WERI-Rb-1 (cell line): ENCODE measurements around the gene USP30.

Source experiments
- DNase-seq: peaks from one replicate; pipeline ENCODE4 v3.0.0-alpha.2; 2020
- H3K27ac ChIP-seq: fragments of 250-450 bp; sonication (Bioruptor Pico); 2 replicates; pipeline ENCODE4 v1.5.1; 2020; ENCODE audit warnings: mild to moderate bottlenecking, moderate library complexity
- H3K27me3 ChIP-seq: fragments of 250-450 bp; sonication (Bioruptor Pico); 2 replicates; pipeline ENCODE4 v1.5.1; 2021; ENCODE audit warnings: mild to moderate bottlenecking, low read depth, moderate library complexity; ENCODE audit not compliant: insufficient read depth, severe bottlenecking
- H3K36me3 ChIP-seq: fragments of 250-450 bp; sonication (Bioruptor Pico); 2 replicates; pipeline ENCODE4 v1.5.1; 2020; ENCODE audit warnings: mild to moderate bottlenecking, moderate library complexity
- H3K4me3 ChIP-seq: 2 replicates; pipeline ENCODE4 v1.5.1; 2011; ENCODE audit warnings: low read depth, mild to moderate bottlenecking, control low read depth, low read length
- H3K9me3 ChIP-seq: fragments of 250-450 bp; sonication (Bioruptor Pico); 2 replicates; pipeline ENCODE4 v1.5.1; 2021; ENCODE audit warnings: mild to moderate bottlenecking, moderate library complexity; ENCODE audit not compliant: severe bottlenecking
- CTCF ChIP-seq: IDR thresholded peaks from 2 replicates; pipeline ENCODE4 v1.5.1; 2011; ENCODE audit warnings: low read depth, mild to moderate bottlenecking, control low read depth, inconsistent platforms, low read length

USP30 gene

GRCh38 chr12:109065853-109066193 lies 13.4 kb downstream of the USP30 start:
- TF ChIP-seq CTCF: no peak
- no peaks in the 10 kb centered on the region for H3K27me3 ChIP-seq
- H3K9me3 ChIP-seq: no peaks in the 10 kb centered on the region
- H3K27ac ChIP-seq: no peak overlapping the region
- H3K4me3 ChIP-seq: no peak overlapping the region
- peaks cover 27% of the 10 kb centered on the region for H3K36me3 ChIP-seq
- DNase-seq: no peak

DNA sequence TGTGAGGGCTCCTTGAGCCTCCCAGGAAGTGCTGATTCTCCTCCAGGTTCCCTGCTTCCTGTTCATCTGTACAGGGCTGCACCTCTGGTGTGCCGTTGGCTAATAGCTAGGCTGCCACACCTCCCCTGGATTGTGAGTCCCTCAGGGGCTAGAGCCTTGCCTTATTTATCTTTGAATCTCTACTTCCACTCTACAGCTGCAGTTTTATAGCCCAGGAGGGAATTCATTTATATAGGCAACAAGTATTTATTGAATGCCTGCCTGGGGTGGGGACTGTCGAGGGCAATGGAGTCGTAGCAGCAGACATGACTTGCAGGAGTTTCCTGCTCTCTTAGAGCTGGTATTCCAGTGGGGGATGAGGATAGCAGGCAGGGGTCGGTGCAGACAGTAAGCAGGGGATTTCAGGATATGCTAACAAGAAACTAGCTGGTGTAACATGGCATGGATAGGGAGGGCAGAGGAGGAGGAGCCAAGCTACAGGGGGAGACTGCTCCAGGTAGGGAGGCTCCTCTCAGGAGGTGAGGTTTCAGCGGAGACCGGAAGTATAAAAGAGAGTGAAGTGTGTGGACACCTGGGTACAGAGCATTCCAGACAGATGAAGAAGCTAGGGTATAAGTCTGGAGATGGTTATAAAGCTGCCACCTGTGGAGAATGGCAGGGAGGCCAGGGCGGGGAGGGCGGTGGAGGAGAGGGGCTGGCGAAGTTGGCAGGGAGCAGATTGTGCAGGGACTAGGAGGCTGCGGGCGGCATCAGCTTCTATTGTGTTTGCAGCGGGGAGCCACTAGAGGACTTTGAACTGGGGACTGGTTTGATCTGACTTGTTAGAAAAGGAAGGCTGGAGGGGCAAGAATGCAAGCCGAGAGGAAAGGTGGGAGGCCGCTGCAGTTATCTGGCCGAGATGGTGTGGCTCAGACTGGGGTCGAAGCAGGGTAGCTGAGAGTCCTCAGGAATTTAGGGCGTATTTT lies 17.2 kb downstream of the USP30 start:
- no peak for TF ChIP-seq CTCF
- Histone ChIP-seq H3K36me3 (peaks cover 42% of the 10 kb centered on the region), H3K4me3 (no peak overlapping the region), H3K27me3 (no peaks in the 10 kb centered on the region), H3K9me3 (no peaks in the 10 kb centered on the region), H3K27ac (no peak overlapping the region)
- DNase-seq: no peak

GRCh38 chr12:109074866-109075265 lies 22.5 kb downstream of the USP30 start:
- DNase-seq: no peak
- no peaks in the 10 kb centered on the region for H3K27me3 ChIP-seq
- H3K9me3 ChIP-seq: no peaks in the 10 kb centered on the region
- H3K36me3 ChIP-seq: peaks cover 31% of the 10 kb centered on the region
- TF ChIP-seq CTCF: no peak
- no peak overlapping the region for H3K4me3 ChIP-seq
- no peak overlapping the region for H3K27ac ChIP-seq

GRCh38 chr12:109082751-109083150 lies 30.4 kb downstream of the USP30 start:
- Histone ChIP-seq H3K27me3 (no peaks in the 10 kb centered on the region), H3K4me3 (no peak overlapping the region), H3K27ac (no peak overlapping the region), H3K9me3 (no peaks in the 10 kb centered on the region), H3K36me3 (peaks cover 57% of the 10 kb centered on the region)
- DNase-seq: no peak
- TF ChIP-seq CTCF: no peak

GRCh38 chr12:109084425-109084824 lies 32.0 kb downstream of the USP30 start:
- no peak for DNase-seq
- Histone ChIP-seq H3K27ac (no peak overlapping the region), H3K4me3 (no peak overlapping the region), H3K9me3 (no peaks in the 10 kb centered on the region), H3K36me3 (peaks cover 73% of the 10 kb centered on the region), H3K27me3 (no peaks in the 10 kb centered on the region)
- no peak for TF ChIP-seq CTCF
